SK-N-SH (cell line): ENCODE results near the gene FAM20C. TPM values are rescaled to one million over a fixed set of nuclear protein-coding genes. Genes with fewer than 3 reads are reported as not detected.

Source experiments
- CTCF ChIA-PET: fragments of 300-600, 350-600 bp; formaldehyde crosslinking; extraction: SDS; loops from one replicate; lab custom pipeline; 2021; lab: Yijun Ruan, JAX
- POLR2A ChIA-PET: fragments of 350-600 bp; sonication (Branson Sonifier 250); formaldehyde crosslinking; extraction: SDS; loops from one replicate; lab custom pipeline; 2020; ENCODE audit warnings: antibody characterized with exemption, inconsistent platforms; lab: Yijun Ruan, JAX
- DNase-seq: peaks from one replicate; pipeline ENCODE4 v3.0.0; 2012
- H2AFZ ChIP-seq: fragments of 200-600 bp; sonication (generic); 2 replicates; pipeline ENCODE4 v1.8.1; 2016; ENCODE audit warnings: antibody characterized with exemption, mild to moderate bottlenecking, low read depth
- H3F3A ChIP-seq: fragments of 200-600 bp; sonication (generic); replicated peaks from 2 replicates; pipeline ENCODE3; 2016; ENCODE audit warnings: antibody characterized with exemption, mild to moderate bottlenecking; ENCODE audit not compliant: insufficient read depth
- H3K27ac ChIP-seq, 2 experiments: fragments of 200-500 bp in 1 of 2; fragments of 200-600 bp in 1 of 2; sonication (Bioruptor generic) in 1 of 2; sonication (generic), shearing (Covaris generic) in 1 of 2; 2 replicates each; pipeline versions ENCODE4 v1.5.1 to v1.6.1; 2014 to 2016; ENCODE audit warnings: low read depth in 2 of 2, inconsistent platforms in 1 of 2, low read length in 1 of 2, mild to moderate bottlenecking in 1 of 2, mixed read lengths in 1 of 2
- H3K27me3 ChIP-seq: fragments of 200-600 bp; sonication (generic), shearing (Covaris generic); 2 replicates; pipeline ENCODE4 v1.6.1; 2016; ENCODE audit warnings: mixed run types; ENCODE audit not compliant: insufficient read depth
- H3K36me3 ChIP-seq, 2 experiments: fragments of 200-500 bp in 1 of 2; fragments of 200-600 bp in 1 of 2; sonication (Bioruptor generic) in 1 of 2; sonication (generic) in 1 of 2; replicated peaks in 1 of 2; 2 replicates each; pipeline versions ENCODE3 to v1.5.1; 2014 to 2016; ENCODE audit warnings: low read length in 1 of 2, mild to moderate bottlenecking in 1 of 2; ENCODE audit not compliant: insufficient read depth in 2 of 2, control insufficient read depth in 1 of 2
- H3K4me1 ChIP-seq, 2 experiments: fragments of 200-500 bp in 1 of 2; fragments of 200-600 bp in 1 of 2; sonication (Bioruptor generic) in 1 of 2; sonication (generic), shearing (Covaris generic) in 1 of 2; 2 replicates each; pipeline versions ENCODE4 v1.5.1 to v1.6.1; 2014 to 2016; ENCODE audit warnings: low read depth in 1 of 2, low read length in 1 of 2, mixed run types in 1 of 2; ENCODE audit not compliant: insufficient read depth in 2 of 2, control insufficient read depth in 1 of 2
- H3K4me2 ChIP-seq: fragments of 200-600 bp; sonication (generic), shearing (Covaris generic); 2 replicates; pipeline ENCODE4 v1.6.1; 2017; ENCODE audit warnings: mixed run types
- H3K4me3 ChIP-seq, 2 experiments: fragments of 200-500 bp in 1 of 2; fragments of 200-600 bp in 1 of 2; sonication (Bioruptor generic) in 1 of 2; sonication (generic), shearing (Covaris generic) in 1 of 2; 2 replicates each; pipeline versions ENCODE4 v1.5.1 to v1.8.1; 2014 to 2016; ENCODE audit warnings: low read depth in 2 of 2, inconsistent platforms in 1 of 2, low read length in 1 of 2, mild to moderate bottlenecking in 1 of 2, mixed read lengths in 1 of 2, moderate library complexity in 1 of 2
- H3K79me2 ChIP-seq: fragments of 200-600 bp; sonication (generic); 2 replicates; pipeline ENCODE4 v1.8.1; 2017; ENCODE audit warnings: mild to moderate bottlenecking; ENCODE audit not compliant: insufficient read depth
- H3K9ac ChIP-seq: fragments of 200-600 bp; sonication (generic); 2 replicates; pipeline ENCODE4 v1.6.1; 2017; ENCODE audit warnings: mixed run types
- H3K9me2 ChIP-seq: fragments of 200-600 bp; sonication (generic); 2 replicates; pipeline ENCODE4 v1.6.1; 2017; ENCODE audit warnings: mixed run types
- H3K9me3 ChIP-seq: fragments of 200-600 bp; sonication (generic); 2 replicates; pipeline ENCODE4 v1.6.1; 2017; ENCODE audit warnings: mixed run types, mild to moderate bottlenecking, moderate library complexity
- H4K20me1 ChIP-seq: fragments of 200-600 bp; sonication (generic); 2 replicates; pipeline ENCODE4 v1.6.1; 2017; ENCODE audit warnings: mild to moderate bottlenecking, mixed run types; ENCODE audit not compliant: insufficient read depth
- ELF1 ChIP-seq: IDR thresholded peaks from 2 replicates; pipeline ENCODE4 v1.4.0; 2012
- FOXM1 ChIP-seq: IDR thresholded peaks from 2 replicates; pipeline ENCODE4 v1.4.0; 2012; ENCODE audit warnings: low read depth, mild to moderate bottlenecking
- GATA2 ChIP-seq: sonication (generic); formaldehyde crosslinking; IDR thresholded peaks from 2 replicates; pipeline ENCODE4 v1.5.0; 2020; ENCODE audit warnings: mild to moderate bottlenecking, missing genetic modification reagents
- MXI1 ChIP-seq: IDR thresholded peaks from 2 replicates; pipeline ENCODE4 v1.6.1; 2012; ENCODE audit warnings: mild to moderate bottlenecking, low read depth, low read length, improper control_type of control experiment
- NFIC ChIP-seq: IDR thresholded peaks from 2 replicates; pipeline ENCODE4 v1.4.0; 2012; ENCODE audit warnings: borderline replicate concordance
- NRF1 ChIP-seq: IDR thresholded peaks from 2 replicates; pipeline ENCODE4 v1.6.1; 2012; ENCODE audit warnings: low read depth, mild to moderate bottlenecking, low read length
- PBX3 ChIP-seq: IDR thresholded peaks from 2 replicates; pipeline ENCODE4; 2012
- RAD21 ChIP-seq: IDR thresholded peaks from 2 replicates; pipeline ENCODE4 v1.6.1; 2012; ENCODE audit warnings: mild to moderate bottlenecking, low read length
- REST ChIP-seq: IDR thresholded peaks from 2 replicates; pipeline ENCODE4 v1.6.1; 2012; ENCODE audit warnings: mild to moderate bottlenecking, low read depth, low read length, moderate library complexity
- RXRA ChIP-seq: IDR thresholded peaks from 2 replicates; pipeline ENCODE4 v1.4.0; 2012; ENCODE audit warnings: low read depth, mild to moderate bottlenecking, borderline replicate concordance
- TCF12 ChIP-seq: IDR thresholded peaks from 2 replicates; pipeline ENCODE4 v1.4.0; 2012
- WGBS: methylation state at CpG from one replicate; pipeline ENCODE4 v1.1.6; 2017; ENCODE audit warnings: low lambda C conversion rate; 5-methylcytosine and 5-hydroxymethylcytosine counted together
- polyA plus RNA-seq, 3 experiments: library from polyadenylated mRNA; depleted of rRNA; stranded (reverse); fragments of >200 nt; gene quantifications; 2 replicates each; pipeline ENCODE4 v1.2.3, GENCODE V29; 2012

The FAM20C gene
- polyA plus RNA-seq, 1 of the 3 experiments (the other 2 are of a cell fraction): 12.7 TPM

- Histone ChIP-seq H3K4me1 (no peaks in the 10 kb centered on the region; a peak in 1 of 4 replicates), H3K9ac (no peak overlapping the region), H3K79me2 (no peaks in the 10 kb centered on the region)
Measured at GRCh38 chr7:229184-229964, 37.0 kb downstream of the FAM20C start.

More at GRCh38 chr7:229184-229964, 37.0 kb downstream of the FAM20C start:
- 86% methylated on average over 29 of the region's 29 CpGs for WGBS
- CTCF ChIA-PET: interaction anchor here (1.3 to 1.9 kb wide), 2 partner anchors 9 to 38 kb away, joined by 4 to 5 read pairs; no protein-coding TSS in a partner anchor
- Histone ChIP-seq H3K27me3 (no peaks in the 10 kb centered on the region), H3K4me3 (no peak overlapping the region), H4K20me1 (no peaks in the 10 kb centered on the region), H3F3A (no peaks in the 10 kb centered on the region), H3K9me3 (no peaks in the 10 kb centered on the region)
- no peak for DNase-seq
- TF ChIP-seq NRF1 (no peak), MXI1 (no peak), NFIC (no peak), REST (no peak), FOXM1 (no peak), RXRA (no peak), RAD21 (no peak), GATA2 (CRISPR knock-in tag) (no peak), PBX3 (no peak), TCF12 (no peak), ELF1 (no peak)
- TF ChIP-seq, all 33 proteins: peak for 0
- no peaks in the 10 kb centered on the region for H3K36me3 ChIP-seq
- H3K4me2 ChIP-seq: no peak overlapping the region
- H2AFZ ChIP-seq: no peak overlapping the region
- POLR2A ChIA-PET: no interaction called here
- no peaks in the 10 kb centered on the region for H3K9me2 ChIP-seq
- no peak overlapping the region for H3K27ac ChIP-seq
